ENCODE results near the gene AKAP13.

Gene AKAP13

GRCh38 chr15:85702321-85703101 is 322.1 kb downstream of the AKAP13 start:
- DNase-seq (ENCODE audit: low read depth in 2 of 2), result no peak

DNA sequence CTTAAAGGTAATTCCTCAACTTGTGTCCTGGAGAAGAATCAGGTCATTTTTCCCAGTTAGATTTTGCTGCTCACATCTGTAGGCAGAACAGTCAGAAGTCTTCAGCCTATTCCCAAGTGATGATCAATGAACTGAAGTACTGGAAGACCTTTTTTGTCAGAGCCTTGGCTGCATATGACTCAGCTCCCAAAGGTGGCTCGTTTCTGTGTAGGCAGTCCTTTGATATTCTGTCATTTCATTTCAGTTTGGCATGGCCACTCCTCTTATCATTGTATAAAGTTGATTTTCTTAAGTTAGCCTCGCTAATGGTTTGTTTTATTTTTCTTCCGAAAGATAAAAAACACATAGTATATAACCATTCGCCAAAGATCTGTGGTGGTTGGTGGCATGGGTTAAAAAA is 323.7 kb downstream of the AKAP13 start:
- no peak for DNase-seq (ENCODE audit: low read depth in 2 of 2)

DNA sequence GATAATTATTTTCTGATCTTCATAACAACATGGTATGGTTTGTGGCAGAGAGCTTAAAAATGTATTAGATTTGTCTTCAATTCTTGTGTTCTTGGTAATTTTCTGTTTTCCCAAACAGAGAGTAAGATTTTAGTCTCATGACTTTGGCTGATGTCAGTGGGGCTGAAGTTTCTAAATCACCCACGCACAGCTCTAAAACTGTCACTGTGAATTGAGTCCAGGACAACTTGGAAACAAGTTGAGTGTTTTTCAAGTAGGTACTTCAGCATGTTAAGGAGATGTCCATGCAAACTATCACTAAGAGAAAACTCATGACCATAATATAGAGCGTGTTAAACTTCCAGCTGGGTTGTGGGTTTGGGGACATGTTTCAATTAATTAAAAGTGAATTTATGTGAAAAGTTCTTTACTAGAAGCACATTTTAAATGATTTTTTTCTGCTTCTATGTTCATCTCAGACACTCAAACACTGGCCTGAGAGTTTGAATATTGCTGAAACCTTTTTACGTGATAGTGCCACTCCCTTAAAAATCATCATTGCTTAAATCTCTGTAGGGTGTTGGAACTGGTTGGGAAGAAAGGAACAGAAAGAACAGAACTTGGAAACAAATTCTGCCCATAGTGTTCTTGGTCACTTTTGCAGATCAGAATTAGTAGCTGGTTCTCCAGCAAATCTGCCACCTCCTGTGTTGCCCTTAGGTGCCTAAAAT is 324.5 kb downstream of the AKAP13 start:
- no peak for DNase-seq (ENCODE audit: low read depth in 2 of 2)

DNA sequence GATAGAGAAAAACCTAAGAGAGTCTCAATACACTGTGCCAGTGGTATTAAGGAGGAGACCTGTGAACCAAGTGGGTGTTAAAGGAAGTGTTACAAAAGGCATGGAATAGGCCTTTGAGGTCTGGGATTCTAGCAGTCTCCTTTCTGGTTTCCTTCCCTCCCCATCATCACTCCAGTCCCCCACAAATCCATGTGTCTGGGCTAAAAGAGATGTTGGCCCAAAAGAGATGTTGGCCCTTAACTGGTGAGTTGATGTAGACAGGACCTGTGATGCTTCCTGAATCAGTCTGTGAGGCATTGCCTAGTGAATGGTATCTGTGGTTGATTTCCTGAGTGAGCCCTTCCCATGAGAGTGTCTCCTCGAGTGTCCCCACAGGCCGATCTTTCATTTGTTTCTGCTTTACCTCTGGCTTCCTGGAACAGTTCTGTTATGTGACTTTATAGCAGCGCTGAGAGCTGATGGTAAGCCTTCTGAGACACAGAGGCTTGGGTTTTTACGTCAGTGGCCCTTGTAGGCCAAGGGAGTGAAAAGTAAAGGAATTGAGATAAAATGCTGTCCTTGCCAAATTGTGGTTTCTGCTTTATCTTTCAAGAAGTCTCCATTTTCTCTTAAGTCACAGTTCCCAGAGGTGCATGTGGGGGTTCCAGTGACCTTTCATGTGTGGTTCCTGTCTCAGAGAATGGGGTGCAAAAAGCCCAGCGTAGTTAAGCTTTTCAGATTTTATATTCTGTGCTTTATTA is 326.5 kb downstream of the AKAP13 start:
- no peak for DNase-seq (ENCODE audit: low read depth in 2 of 2)

- DNase-seq (ENCODE audit: low read depth in 2 of 2), result no peak
Measured at GRCh38 chr15:85707519-85708338, 327.3 kb downstream of the AKAP13 start.

DNA sequence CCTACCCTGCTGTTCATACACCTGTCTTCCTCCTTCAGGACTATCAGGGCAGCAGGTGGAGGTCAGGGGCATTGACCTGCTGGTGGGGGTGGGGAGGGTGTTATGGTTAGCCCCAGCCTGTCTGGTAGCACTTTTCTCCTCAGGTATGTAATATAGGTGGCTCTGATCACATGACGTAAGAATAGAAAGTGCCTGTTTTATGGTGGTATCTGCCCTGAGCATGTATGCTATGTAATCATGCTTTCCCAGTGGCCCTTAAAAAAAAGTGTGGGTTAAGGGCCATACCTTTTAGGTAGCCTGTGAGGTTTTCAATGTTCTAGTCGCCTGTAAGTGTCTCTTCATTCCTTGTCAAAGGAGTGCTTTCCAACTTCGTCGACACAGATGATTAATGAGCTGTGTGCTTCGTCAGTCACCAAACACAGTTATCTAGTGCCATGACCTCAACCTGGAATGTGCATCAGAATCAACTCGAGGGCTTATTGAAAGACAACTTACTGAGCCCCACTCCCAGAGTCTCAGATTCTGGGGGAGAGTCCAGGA is 328.1 kb downstream of the AKAP13 start:
- DNase-seq (ENCODE audit: low read depth in 2 of 2), result no peak

DNA sequence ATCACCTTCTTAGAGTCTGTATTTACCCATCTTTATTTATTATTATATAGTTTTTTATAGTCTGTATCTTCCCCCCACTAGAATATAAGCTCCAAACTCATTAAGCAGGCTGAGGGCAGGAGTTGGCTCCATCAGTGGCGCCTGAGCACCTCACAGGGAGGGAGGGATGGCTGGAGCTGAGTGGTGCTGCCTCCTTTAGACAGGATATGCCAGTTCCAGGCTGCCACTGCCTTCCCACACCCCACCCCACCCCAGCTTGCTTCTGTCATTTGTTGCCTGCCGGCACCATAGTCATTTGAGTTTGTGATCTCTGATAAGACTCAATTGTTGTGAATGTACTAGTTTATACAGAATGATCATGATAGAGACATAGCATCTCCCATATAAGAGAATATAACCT is 328.8 kb downstream of the AKAP13 start:
- no peak for DNase-seq (ENCODE audit: low read depth in 2 of 2)

DNA sequence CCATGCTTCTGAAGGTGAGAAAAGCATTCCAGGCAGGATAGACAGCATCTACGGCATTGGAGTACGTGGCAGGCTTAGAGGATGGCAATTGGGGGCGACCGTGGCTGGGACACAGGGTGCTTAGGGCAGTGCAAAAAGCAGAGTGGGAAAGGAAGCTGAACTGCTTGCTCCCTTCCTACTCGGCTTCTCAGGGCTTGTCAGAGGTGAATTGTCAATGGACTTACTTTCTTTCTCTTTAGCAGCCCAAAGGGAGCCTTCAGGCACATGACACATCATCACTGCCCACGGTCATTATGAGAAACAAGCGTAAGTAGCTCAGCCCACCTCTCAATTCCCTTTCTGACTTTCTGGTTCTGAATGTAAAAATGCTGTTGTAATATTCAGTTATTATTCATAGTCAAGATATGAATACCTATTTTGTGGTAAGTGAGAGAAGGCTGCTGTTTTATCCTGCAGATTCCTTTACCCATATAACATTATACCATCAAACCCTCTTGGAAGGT is 330.0 kb downstream of the AKAP13 start:
- no peak for DNase-seq (ENCODE audit: low read depth in 2 of 2)

DNA sequence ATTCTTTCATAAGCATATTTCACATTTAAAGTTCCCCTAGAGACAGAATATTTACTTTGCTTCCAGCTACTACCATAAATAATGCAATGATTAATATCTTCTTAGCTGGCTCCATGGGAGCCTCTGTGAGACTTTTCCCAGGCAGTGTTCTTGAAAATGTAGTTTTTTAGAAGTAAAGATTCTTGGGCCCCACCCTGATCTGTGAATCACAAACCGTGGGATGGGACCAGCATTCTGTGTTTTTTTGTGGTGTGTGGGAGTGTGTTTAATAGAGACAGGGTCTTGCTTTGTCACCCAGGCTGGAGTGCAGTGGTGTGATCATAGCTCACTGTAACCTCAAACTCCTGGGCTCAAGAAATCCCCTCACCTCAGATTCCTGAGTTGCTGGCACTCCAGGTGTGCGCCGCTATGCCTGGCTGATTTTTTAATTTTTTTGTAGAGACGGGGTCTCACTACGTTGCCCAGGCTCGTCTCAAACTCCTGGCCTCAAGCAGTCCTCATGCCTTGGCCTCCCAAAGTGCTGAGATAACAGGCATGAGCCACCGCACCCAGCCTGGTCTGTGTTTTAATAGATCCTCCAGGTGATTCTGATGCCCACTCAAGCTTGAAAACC is 331.3 kb downstream of the AKAP13 start:
- DNase-seq (ENCODE audit: low read depth in 2 of 2), result no peak

GRCh38 chr15:85716261-85716660 is 335.9 kb downstream of the AKAP13 start:
- no peak for DNase-seq (ENCODE audit: low read depth in 2 of 2)

GRCh38 chr15:85717212-85717611 is 336.8 kb downstream of the AKAP13 start:
- DNase-seq (ENCODE audit: low read depth in 2 of 2), result no peak

DNA sequence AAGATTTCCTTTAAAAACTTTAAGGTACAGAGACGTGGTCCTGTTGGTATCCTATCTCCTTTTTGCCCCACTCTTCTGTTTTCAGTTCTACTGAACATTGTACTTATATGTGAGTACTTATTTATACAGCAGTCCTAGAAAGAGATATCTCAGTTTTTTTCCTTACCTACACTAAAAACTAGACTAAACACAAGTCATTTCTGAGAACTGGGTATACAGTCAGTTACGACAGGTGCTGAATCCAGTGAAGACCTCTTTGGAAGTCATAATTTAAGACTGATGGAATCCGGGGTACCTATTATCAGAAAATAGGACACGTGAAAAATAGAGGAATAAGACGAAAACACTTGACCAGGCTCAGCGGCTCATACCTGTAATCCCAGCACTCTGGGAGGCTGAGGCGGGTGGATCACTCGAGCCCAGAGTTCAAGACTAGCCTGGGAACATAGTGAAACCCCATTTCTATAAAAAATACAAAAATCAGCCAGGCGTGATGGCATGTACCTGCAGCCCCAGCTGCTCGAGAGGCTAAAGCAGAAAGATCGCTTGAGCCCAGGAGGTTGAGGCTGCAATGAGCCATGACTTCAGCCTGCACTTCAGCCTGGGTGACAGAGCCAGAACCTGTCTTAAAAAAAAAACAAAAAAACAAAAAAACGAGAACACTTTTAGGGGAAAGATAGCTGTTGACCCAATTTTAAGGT is 338.0 kb downstream of the AKAP13 start:
- no peak for DNase-seq (ENCODE audit: low read depth in 2 of 2)

DNA sequence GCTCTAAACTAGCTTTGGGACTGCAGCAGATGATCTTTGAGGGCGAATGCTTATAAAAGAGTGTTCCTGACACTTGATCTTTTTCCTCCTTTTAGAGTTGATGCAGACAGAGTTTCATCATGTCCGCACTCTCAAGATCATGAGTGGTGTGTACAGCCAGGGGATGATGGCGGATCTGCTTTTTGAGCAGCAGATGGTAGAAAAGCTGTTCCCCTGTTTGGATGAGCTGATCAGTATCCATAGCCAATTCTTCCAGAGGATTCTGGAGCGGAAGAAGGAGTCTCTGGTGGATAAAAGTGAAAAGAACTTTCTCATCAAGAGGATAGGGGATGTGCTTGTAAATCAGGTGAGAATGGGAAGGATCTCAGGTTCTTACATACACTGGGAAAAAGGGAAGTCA is 338.6 kb downstream of the AKAP13 start:
- DNase-seq (ENCODE audit: low read depth in 2 of 2), result no peak

DNA sequence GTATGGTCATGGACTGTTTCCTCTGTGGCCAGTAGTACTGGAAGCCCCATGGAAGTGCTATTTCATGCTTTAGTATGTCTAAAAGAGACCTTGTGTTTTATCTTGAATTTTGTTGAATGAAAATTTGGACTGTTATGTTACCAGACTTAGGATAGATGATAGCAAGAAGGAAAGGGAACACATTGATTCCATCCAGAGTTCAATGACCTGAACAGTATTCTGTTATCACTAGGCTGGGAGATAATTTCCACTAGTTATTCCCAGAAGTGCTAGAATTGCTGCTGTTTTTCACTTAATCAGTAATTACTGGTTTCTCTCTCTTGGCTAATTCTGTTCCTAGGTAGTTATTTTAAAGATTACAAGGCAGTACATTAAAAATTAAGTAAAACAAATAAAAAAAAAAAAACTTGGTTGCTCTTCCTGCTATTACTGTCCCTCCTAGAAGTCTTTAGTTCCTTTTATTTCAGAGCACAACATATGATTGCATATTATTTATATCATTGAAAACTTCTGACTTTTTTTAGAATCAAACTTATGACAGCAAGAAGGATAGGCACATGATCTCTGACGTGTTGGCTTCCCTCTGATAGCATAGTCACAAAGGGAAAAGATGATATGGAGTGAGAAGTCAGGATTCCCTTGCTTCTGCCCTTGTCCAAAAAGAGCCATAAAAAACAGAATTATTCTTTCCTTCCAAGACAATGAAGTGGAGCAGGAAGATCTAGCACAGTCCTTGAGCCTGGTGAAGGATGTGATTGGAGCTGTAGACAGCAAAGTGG is 342.2 kb downstream of the AKAP13 start:
- no peak for DNase-seq (ENCODE audit: low read depth in 2 of 2)

- no peak for DNase-seq (ENCODE audit: low read depth in 2 of 2)
Measured at GRCh38 chr15:85723960-85724945, 343.9 kb downstream of the AKAP13 start.

GRCh38 chr15:85725019-85725418 is 344.6 kb downstream of the AKAP13 start:
- no peak for DNase-seq (ENCODE audit: low read depth in 2 of 2)

GRCh38 chr15:85725564-85725963 is 345.2 kb downstream of the AKAP13 start:
- no peak for DNase-seq (ENCODE audit: low read depth in 2 of 2)

DNA sequence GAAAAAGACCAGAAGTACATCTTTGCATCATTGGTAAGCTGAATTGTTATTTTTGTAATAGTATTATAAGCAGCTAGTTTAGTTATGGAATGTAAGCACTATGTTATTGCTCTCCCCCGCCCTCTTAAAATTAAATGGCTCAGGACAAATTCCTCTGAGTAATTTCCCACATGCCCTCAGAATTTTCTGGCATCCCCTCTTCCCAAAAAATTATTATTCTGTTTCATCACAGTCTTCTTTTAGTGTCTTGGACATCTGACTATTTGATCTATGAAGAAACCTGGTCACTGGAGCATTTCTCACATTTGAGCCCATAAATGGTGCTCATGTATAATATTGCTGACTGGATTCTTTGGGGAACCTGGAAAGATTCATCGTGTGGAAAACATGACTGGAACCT is 346.1 kb downstream of the AKAP13 start:
- DNase-seq (ENCODE audit: low read depth in 2 of 2), result no peak
